GM18502 (cell line): ENCODE data around the gene VDR.

ENCODE experiments used
- ATAC-seq: cut with Tn5 transposase; IDR thresholded peaks from one replicate; pipeline ENCODE4 v1.9.1; 2021; ENCODE audit warnings: mild to moderate bottlenecking; ENCODE audit not compliant: unreplicated experiment, poor library complexity

VDR gene

DNA sequence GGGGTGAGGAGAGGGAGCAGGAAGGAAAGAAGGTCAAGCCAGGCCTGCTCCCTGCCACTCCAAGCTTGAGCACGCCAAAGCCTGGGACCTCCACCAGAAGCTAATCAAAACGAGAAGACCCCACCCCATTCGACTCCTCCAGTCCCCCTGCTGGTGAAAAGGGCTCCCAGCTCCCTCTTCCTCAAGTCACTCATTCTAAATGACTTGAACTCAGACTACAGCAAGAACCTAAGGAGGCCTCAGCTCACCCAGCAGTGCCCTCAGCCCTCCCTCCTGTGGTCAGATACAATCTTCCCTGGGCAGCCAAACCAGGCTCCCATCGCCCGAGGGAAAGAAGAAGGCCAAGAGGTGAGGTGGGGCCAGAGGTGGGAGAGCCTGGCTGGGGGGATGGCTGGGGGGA is 102.5 kb downstream of the VDR start:
- no peak for ATAC-seq

DNA sequence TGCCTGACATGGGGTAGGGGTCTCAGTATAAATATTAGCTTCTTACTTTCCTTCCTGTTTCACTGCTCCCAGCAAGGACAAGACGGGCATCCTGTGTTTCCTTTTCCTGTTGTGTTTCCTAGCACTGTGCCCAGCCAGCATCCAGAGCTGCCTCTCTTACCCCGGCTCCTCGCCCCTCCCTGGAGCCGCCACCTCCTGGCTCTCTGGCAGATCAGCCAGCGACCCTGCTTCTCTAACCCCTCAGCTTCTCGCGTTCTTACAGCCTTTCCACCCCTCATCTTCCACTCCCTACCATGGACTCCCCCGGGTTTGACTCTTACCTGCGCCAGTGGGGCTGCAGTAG is 102.9 kb downstream of the VDR start:
- ATAC-seq, result no peak

DNA sequence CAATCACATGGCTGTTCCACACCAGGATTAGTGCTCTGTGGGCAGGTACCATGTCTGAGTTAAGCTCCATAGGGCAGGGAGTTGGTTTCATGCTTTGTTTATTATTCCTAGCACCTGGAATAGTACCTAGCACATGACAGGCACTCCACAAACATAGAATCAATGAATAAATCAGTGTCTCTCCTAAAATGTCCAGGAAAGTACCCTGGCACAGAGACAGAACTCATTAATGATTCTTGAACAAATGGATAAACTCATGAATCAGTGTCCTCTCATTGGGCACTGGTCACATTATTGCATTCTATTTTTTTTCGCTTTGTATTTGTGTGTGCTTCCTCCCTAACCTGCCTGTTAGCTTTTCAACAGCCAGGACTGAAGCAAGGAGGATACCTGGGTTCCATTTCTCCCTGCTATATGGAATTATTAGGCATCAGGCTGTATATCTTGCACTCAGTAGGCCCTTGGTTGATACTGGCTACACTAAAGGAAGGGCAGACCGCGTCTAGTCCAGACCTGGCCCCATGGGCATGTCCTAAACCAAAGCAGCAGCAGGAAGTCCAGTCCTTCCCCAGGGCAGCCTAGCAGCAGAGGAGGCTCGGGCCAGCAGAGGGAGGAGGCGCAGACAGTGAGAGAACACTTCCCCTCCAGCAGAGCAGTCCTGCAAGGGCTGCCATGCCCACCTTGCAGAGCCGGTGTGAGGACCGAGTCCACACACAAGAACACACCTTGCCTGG is 103.5 kb downstream of the VDR start:
- ATAC-seq, result no peak

DNA sequence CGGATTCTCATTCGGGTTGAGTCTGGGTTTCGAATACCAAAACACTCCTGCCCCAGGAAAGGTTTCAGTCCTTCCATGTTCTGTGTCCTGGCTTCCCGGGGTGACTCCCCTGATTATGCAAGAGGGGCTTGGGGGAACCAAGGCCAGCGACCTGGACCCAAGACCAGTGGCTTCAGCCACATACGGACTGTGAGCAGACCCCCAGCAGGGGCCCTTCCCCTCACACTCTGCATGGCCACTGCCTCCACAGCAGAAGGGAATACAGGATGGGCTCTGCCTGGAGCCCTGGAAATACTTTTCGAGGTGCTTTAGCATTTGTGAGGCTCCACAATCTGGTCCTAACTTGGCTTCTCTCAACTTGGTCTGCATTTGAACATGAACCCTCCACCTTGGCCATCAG is 104.2 kb downstream of the VDR start:
- ATAC-seq, result no peak

DNA sequence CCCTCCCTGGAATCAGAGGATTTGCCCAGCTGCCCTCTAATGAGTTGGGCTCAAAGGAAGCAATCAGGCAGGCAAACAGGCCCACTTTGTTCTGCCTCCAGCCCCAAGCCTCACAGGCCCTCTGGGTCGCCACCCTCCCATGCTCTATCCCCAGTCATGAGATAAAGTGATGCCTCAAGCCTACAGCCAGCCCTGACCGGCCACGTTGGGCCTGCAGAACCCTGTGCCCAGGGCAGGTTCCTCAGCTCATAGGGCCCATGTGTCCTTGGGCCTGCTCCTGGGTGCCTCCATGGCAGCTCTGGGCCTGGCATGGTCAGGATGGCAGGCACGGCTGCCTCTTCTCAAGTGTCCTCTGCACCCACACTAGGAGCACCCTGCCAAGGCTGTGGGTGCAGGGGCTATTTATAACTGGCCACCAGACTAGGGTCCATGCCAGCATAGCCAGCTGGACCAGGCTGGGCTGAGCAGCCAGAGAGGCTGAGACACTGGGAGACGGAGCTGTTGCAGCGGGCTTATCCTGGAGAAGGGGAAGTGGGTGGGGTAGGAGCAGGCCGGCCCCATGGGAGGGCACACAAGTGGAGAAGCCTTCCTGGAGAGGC is 105.3 kb downstream of the VDR start:
- no peak for ATAC-seq

DNA sequence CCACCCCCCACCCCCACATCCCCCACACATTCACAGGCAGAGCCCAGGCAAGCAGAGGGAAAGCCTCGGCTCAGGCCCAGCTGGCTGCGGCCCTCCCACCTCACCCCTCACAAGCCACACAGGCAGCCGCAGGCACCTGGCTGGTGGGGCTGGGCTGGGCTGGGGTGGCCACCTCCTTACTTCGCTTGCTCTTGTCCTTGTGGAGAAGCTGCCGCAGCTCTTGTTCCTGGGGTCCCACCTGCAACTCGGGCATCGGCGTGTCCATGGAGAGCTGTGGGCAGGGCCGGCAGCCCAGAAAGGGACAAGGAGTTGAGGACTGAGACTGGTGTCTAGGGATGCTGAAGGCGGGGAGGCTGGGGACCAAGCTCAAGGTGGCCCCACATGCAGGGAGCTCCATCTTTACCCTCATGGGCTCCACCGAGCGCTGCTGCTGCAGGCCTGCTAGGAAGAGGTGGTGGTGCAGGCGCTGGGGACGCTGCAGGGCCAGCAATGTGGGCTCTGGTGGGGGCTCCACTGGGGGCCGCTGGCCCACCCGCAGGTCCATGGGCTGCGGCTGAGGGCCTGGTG is 106.3 kb downstream of the VDR start:
- ATAC-seq, result no peak

DNA sequence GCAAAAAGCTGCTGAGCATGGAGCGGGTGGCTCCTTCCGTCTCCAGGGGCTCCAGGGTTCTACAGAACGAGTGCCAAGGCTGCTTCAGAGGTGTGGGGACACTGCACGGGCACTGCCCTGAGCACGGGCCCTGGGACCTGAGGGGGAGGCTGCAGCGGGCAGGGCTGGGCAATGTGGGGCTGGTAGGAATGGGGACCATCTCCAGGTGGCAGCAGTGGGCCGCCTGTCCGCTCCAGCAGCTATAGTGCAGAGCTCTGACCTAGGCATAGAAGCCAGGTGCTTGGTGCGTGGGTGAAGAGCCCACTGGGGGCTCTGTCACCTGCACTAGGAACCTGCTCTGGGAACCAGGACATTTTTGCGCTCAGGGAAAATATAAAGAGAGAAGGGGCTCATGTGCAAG is 107.4 kb downstream of the VDR start:
- peak; percentile 73 for ATAC-seq

DNA sequence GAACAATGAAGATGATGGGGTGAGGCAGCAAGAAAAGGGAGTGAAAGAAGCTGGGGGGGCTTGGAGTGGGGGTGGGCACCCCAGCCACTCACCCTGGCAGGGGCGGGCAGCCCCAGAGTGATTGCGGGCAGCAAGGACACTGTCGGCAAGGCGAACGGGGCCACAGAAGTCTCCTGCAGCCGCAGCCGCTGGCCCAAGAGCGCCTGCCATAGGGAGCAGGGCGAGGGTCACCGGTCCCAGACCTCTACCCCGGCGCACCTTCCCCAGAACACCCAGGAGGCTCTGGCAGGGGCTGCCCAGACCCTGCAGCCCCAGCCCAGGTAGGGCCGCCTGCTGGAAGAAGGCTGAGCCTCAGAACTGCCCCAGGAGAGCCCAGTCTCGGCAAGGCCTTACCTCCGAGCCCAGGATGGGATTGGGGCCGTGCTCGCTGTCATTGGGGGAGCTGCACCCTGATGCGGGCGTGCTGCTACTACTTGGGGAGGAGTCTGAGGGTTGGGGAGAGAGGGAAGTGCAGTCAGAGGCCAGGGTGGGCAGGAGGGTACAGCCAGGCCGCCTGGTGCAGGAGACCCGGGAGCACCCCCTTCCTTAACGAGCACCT is 108.9 kb downstream of the VDR start:
- no peak for ATAC-seq

DNA sequence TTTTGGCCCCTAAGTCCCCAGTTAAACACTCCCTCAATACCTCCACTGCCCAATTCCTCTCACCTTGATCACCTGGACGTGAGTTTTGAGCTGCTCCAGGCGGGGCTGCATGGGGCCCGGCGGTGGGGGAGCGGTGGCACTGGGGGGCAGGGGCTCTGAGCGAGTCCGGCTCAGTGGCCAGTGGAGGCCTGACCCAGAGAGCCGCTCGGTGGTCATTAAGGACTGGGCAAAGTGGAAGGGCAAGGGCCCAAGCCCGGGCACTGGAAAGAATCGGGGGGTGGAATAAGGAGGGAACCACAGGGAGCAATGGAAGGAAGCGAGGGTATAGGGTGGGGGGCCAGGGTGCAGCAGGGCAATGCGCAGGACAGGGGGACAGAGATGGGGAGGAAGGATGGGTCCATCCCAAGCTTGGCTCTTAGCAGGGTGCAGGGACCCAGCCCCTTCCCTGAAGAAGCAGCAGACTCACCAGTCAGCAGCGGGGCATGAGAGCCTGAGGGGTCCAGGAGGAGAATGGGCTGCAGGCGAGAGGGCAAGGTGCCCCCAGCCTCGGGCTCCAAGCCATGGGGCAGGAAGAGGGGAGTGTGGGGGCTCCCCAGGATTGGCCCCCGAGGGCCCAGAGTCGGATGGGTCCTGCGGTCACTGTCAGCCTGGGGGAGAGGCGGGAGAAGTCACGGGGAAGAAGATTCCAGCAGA is 109.5 kb downstream of the VDR start:
- ATAC-seq, result no peak

DNA sequence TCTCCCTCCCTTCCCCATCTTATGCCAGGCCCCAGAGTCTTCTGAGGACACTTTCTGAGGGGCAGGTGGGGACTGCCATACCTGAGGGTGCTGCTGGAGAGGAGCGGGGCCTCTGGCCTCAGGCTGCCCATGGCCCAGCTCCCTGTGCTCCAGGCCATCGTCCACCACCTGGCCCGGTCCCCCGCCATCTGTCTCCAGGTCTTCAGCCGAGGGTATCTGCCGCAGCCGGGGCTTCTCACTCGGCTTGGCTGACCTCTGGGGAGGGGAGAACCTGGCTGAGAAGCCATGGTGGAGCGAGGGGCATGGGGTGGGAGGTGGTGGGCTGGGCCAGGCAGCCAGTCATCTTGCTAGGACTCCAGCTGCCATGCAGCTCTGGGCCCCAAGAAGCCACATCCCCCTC is 110.1 kb downstream of the VDR start:
- no peak for ATAC-seq

DNA sequence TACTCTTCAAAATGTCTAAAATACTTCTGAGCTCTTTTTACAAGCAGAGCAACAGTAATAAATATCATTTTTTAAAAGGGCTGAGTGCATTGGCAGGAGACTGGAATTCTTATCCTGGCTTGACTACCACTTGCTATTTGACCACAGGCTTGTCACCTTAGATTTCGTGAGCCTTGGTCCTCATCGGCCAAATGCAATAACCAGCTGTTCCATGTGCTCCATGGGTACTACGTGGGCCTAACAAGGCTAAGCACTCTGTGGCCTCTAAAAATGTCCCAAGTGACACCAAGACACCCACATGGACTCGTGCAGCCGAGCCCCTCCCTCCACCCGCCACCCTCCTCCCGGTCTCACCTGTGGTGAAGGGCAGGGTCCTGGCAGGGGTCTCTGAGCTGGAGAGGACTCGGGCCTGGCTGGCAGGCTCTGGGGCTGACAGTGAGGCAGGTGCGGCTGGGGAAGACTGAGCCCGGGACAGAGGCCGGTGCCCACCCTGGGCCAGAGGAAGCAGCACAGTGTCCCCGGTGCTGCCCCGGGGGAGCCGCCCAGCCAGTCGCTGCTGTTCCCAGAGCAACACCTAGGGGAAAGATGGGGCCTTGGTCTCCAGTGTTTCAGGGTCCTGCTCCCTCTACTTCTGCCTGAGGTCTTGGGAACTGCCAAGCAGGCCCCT is 111.6 kb downstream of the VDR start:
- ATAC-seq, result no peak

DNA sequence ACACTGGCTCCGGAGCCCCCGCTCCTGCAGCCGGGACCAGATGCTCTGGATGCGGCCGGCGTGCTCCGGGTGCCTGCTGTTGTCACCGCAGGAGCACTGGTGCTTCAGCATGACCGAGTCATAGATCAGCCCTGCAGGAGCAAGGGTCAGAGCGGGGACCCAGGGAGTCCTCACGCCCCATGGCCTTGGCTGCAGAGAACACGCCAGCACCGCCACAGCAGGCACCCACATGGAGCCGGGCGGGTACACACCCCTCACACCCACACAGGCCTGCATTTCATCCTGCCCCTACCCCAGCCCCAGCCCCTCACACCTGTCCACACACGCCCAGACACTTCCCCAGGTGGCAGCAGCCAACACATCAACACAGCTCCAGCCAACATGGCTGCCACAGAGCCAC is 112.9 kb downstream of the VDR start:
- ATAC-seq, result no peak
